Stomach (tissue), 4 donors: ENCODE results near the gene DNER.

Experiments
- EP300 ChIP-seq: sonication (generic); formaldehyde crosslinking; IDR thresholded peaks from one replicate; pipeline ENCODE4 v1.6.1; 2017; ENCODE audit warnings: antibody characterized with exemption
- POLR2A ChIP-seq, 4 donors: fragments of 450-650 bp; IDR thresholded peaks; one replicate each; pipeline ENCODE4 v1.6.1; 2016; ENCODE audit warnings: antibody characterized with exemption in 4 of 4, control low read depth in 2 of 4, mild to moderate bottlenecking in 1 of 4, moderate library complexity in 1 of 4
- POLR2AphosphoS5 ChIP-seq, 3 donors: sonication (generic); formaldehyde crosslinking; IDR thresholded peaks; one replicate each; pipeline ENCODE4 v1.6.1; 2016; ENCODE audit warnings: antibody characterized with exemption in 3 of 3
- TF ChIP-seq, protein P1 (sequence below), 7 experiments: fragments of 450-650 bp in 4 of 7; fragments of 200-600 bp in 3 of 7; sonication (generic) in 3 of 7; IDR thresholded peaks; one replicate each; pipeline ENCODE4 v1.5.1; 2016 to 2019; ENCODE audit warnings: antibody characterized with exemption in 7 of 7, control low read depth in 2 of 7, mild to moderate bottlenecking in 1 of 7

DNA sequence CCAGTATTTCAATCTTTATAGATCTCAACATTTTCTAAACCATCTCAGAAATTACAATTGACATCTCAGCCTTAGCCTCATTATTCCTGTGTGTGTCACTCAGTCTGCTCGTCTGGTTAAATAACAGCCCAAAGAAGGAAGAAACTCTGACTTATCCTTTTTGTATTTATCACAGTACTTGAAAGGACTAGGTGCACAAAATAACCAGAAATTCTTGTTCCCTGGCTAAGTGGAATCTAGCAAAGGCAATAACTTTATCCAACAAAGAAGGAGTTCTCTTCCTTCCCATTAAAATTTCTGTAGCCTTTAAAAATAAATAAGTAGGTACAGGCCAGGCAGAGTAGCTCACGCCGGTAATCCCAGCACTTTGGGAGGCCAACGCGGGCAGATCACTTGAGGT, 303.4 kb downstream of the DNER start:
- TF ChIP-seq POLR2A (IDR thresholded peaks at IDR 0.05) (no peak), EP300 (no peak), POLR2AphosphoS5 (IDR thresholded peaks at IDR 0.05) (no peak)
- TF ChIP-seq, protein P1, sequence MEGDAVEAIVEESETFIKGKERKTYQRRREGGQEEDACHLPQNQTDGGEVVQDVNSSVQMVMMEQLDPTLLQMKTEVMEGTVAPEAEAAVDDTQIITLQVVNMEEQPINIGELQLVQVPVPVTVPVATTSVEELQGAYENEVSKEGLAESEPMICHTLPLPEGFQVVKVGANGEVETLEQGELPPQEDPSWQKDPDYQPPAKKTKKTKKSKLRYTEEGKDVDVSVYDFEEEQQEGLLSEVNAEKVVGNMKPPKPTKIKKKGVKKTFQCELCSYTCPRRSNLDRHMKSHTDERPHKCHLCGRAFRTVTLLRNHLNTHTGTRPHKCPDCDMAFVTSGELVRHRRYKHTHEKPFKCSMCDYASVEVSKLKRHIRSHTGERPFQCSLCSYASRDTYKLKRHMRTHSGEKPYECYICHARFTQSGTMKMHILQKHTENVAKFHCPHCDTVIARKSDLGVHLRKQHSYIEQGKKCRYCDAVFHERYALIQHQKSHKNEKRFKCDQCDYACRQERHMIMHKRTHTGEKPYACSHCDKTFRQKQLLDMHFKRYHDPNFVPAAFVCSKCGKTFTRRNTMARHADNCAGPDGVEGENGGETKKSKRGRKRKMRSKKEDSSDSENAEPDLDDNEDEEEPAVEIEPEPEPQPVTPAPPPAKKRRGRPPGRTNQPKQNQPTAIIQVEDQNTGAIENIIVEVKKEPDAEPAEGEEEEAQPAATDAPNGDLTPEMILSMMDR (IDR thresholded peaks at IDR 0.05), result no peak
